ENCODE measurements around the gene SPATA22.

DNA sequence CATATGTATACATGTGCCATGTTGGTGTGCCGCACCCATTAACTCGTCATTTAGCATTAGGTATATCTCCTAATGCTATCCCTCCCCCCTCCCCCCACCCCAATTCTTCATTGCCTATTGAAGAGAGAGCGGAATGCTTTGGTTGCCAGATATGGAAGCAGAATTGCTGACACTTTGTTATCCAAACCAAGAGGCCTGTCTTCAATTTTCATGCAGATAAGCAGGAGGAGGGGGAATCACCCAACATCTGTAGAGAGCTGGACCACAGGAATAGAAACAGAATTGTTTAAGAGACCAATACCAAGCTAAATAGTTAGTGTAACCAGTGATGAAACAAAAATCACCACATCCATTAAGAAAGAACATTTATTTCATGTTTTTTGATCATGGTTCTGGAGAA, 11.2 kb upstream of the SPATA22 start:
- TF ChIP-seq, protein P1, sequence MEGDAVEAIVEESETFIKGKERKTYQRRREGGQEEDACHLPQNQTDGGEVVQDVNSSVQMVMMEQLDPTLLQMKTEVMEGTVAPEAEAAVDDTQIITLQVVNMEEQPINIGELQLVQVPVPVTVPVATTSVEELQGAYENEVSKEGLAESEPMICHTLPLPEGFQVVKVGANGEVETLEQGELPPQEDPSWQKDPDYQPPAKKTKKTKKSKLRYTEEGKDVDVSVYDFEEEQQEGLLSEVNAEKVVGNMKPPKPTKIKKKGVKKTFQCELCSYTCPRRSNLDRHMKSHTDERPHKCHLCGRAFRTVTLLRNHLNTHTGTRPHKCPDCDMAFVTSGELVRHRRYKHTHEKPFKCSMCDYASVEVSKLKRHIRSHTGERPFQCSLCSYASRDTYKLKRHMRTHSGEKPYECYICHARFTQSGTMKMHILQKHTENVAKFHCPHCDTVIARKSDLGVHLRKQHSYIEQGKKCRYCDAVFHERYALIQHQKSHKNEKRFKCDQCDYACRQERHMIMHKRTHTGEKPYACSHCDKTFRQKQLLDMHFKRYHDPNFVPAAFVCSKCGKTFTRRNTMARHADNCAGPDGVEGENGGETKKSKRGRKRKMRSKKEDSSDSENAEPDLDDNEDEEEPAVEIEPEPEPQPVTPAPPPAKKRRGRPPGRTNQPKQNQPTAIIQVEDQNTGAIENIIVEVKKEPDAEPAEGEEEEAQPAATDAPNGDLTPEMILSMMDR (conservative IDR thresholded peaks at IDR 0.05; ENCODE audit: low read depth, low read length) = no peak
- no peak for TF ChIP-seq EZH2 (IDR thresholded peaks at IDR 0.05; ENCODE audit: borderline replicate concordance, low read depth, low read length, poor library complexity, severe bottlenecking)
